Heart right ventricle (tissue), 16 donors: ENCODE results near the gene PNRC2. TPM values are rescaled to one million over a fixed set of nuclear protein-coding genes. Genes with fewer than 3 reads are reported as not detected.

ENCODE experiments used
- ATAC-seq, 8 donors: fragments of 200-7000 bp; cut with Tn5 transposase; one replicate each; pipeline ENCODE4 v1.9.1; 2020; ENCODE audit warnings: mild to moderate bottlenecking in 8 of 8, moderate library complexity in 8 of 8, moderate number of reproducible peaks in 1 of 8
- DNase-seq, 2 donors: peaks; one replicate each; pipeline ENCODE4 v3.0.0-alpha.2; 2020
- H3K27ac ChIP-seq, 10 donors: fragments of 200-600 bp; sonication (generic) in 2 of 10; one replicate each; pipeline versions ENCODE4 v1.5.0 to v1.8.0; 2020 to 2022; ENCODE audit warnings: mild to moderate bottlenecking in 3 of 10
- H3K27me3 ChIP-seq, 7 donors: fragments of 200-600 bp; one replicate each; pipeline ENCODE4 v1.8.0; 2021 to 2022; ENCODE audit warnings: mild to moderate bottlenecking in 2 of 7
- H3K36me3 ChIP-seq, 9 donors: fragments of 200-600 bp; sonication (generic) in 1 of 9; one replicate each; pipeline versions ENCODE4 v1.5.0 to v1.8.0; 2020 to 2022; ENCODE audit warnings: mild to moderate bottlenecking in 2 of 9
- H3K4me1 ChIP-seq, 9 donors: fragments of 200-600 bp; sonication (generic) in 1 of 9; one replicate each; pipeline versions ENCODE4 v1.5.0 to v1.8.0; 2020 to 2022; ENCODE audit warnings: mild to moderate bottlenecking in 4 of 9
- H3K4me3 ChIP-seq, 10 donors: fragments of 200-600 bp; sonication (generic) in 2 of 10; one replicate each; pipeline versions ENCODE4 v1.5.0 to v1.8.0; 2020 to 2022; ENCODE audit warnings: mild to moderate bottlenecking in 7 of 10, moderate library complexity in 2 of 10
- H3K9me3 ChIP-seq, 11 donors: fragments of 200-600 bp in 10 of 11; sonication (generic) in 2 of 11; one replicate each; pipeline versions ENCODE4 v1.5.0 to v1.8.0; 2013 to 2022; ENCODE audit warnings: mild to moderate bottlenecking in 2 of 11, control low read depth in 1 of 11, moderate library complexity in 1 of 11
- WGBS, 2 donors: extraction: QIAGEN DNeasy Blood & Tissue Kit; methylation state at CpG; one replicate each; pipeline ENCODE4 v1.1.7; 2013; ENCODE audit warnings: inconsistent platforms in 1 of 2; 5-methylcytosine and 5-hydroxymethylcytosine counted together
- intact Hi-C, 10 donors: fragments of 100-400 bp; cut with DNase I; formaldehyde crosslinking; loops; one replicate each; pipeline versions ENCODE4 v1.11.1 to v1.14.2; 2022
- polyA plus RNA-seq, 2 donors: library from polyadenylated mRNA; stranded (reverse); fragments of 200-250 nt; gene quantifications; one replicate each; pipeline ENCODE4 v1.2.3, GENCODE V29; 2013
- total RNA-seq, 10 donors: library from RNA; stranded (reverse); fragmentation: NEBNext Ultra II Directional in 3 of 10; extraction: Animal tissue kit (Norgen Biotek cat#: 25700) in 3 of 10; gene quantifications; one replicate each; pipeline versions ENCODE4 v1.2.1 to v1.2.4, GENCODE V29; 2021 to 2023
- TF ChIP-seq, protein P1 (sequence below), 9 donors: fragments of 200-600 bp; sonication (generic) in 2 of 9; IDR thresholded peaks; one replicate each; pipeline versions ENCODE4 v1.5.0 to v1.8.0; 2021 to 2022; ENCODE audit warnings: antibody characterized with exemption in 9 of 9, mild to moderate bottlenecking in 5 of 9, moderate library complexity in 1 of 9
- donor health status: Arrhythmogenic right ventricular cardiomyopathy.
- donor health status: ischemic (EF 13 %, LVEDD 7.1; RV severe dilation, severe dysfunction).
- donor health status: healthy with polysubstance abuse.
- donor health status: DM: no; HTN: yes; CAD: no.
- donor health status: DM: no; HTN: no; CAD: no.
- donor health status: ischemic (EF 25% LVEDD 6.9; RV normal size, moderate dysfunction).
- donor health status: ischemic (EF 25% LVEDD 5.7; RV mildly dilated, moderate dysfunction).
- donor health status: healthy.
- donor health status: DM: yes; HTN: yes; CAD: no.
- donor health status: Ischemic cardiomyopathy.
- donor health status: ischemic (EF 35%, LVEDD 5.7; RV mildly dilated, moderate dysfunction).
- donor health status: nonischemic (EF 11% LVEDD 7.7; RV severe dilation, severe dysfunction).
- donor health status: DM: yes; HTN: yes; CAD: no.
- donor health status: PGD.
- donor health status: ischemic (EF 29% LVEDD 5.4; RV normal size, mild dysfunction).
- donor health status: nonischemic (EF 23%, LVEDD 6.1; RV moderate dilation, normal function).

Gene PNRC2
- total and polyA plus RNA-seq, 12 donors: 58.4 to 129 (median 83.2) TPM

DNA sequence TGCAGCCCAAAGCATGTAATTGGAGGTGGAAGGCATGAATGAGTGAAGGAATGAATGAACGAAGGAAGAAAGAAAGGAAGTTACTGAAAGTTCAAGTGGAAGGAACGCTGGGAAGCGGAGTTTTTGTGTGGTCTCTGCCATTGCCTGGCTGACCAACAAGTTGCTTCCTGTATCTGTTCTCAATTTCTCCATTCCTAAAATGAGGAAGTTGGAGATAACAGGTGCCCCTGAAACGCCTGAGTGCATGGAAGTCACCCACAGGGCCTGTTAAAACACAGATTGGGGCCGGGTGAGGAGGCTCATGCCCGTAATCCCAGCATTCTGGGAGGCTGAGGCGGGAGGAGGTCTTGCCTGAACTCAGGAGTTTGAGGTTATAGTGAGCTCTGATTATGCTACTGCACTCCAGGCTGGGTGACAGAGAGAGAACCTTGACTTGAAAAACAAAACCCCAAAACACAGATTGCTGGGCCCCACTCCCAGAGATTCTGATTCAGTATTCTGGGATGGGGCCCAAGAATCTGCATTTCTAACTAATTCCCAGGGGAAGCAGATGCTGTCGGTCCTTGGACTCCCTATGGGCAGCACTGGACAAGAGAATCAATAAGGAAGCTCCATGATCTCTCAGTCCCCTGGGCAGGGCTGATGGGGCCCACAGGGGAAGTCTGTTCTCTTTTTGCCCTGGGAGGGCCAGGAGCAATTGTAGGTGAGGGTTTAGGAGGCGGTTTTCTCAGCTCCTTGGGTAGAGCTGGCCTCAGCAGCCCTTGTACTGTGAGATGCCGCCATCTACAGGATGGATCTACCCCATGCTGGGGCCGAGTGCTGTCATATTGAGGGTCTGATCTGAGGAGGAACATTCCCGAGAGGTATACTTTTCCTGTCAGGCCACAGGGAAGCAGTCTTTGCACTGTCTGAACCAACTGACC, 43.2 kb upstream of the PNRC2 start:
- Histone ChIP-seq H3K27me3 (no peaks in the 10 kb centered on the region), H3K4me3 (no peak overlapping the region), H3K4me1 (peaks cover 0 to 33% (median 8%) of the 10 kb centered on the region in 9 donors), H3K27ac (peak overlapping the region in 3 of 10 donors; percentile 6 to 27 (median 16)), H3K9me3 (no peaks in the 10 kb centered on the region), H3K36me3 (no peaks in the 10 kb centered on the region)
- 47 to 49% methylated on average over 12 of the region's 12 CpGs for WGBS, 2 donors
- DNase-seq (peak; percentile 51 to 56), ATAC-seq (peak; percentile 73 to 86 (median 80))
- TF ChIP-seq, protein P1, sequence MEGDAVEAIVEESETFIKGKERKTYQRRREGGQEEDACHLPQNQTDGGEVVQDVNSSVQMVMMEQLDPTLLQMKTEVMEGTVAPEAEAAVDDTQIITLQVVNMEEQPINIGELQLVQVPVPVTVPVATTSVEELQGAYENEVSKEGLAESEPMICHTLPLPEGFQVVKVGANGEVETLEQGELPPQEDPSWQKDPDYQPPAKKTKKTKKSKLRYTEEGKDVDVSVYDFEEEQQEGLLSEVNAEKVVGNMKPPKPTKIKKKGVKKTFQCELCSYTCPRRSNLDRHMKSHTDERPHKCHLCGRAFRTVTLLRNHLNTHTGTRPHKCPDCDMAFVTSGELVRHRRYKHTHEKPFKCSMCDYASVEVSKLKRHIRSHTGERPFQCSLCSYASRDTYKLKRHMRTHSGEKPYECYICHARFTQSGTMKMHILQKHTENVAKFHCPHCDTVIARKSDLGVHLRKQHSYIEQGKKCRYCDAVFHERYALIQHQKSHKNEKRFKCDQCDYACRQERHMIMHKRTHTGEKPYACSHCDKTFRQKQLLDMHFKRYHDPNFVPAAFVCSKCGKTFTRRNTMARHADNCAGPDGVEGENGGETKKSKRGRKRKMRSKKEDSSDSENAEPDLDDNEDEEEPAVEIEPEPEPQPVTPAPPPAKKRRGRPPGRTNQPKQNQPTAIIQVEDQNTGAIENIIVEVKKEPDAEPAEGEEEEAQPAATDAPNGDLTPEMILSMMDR (IDR thresholded peaks at IDR 0.05): peak; percentile 34 to 76 (median 64)
- intact Hi-C loops: loop anchor here in 6 of 10 donors (1.0 to 10.0 kb wide), 6 partner anchors 48 to 144 kb away; partner anchors contain the start of gene FUCA1 (in 2 of the 6)

DNA sequence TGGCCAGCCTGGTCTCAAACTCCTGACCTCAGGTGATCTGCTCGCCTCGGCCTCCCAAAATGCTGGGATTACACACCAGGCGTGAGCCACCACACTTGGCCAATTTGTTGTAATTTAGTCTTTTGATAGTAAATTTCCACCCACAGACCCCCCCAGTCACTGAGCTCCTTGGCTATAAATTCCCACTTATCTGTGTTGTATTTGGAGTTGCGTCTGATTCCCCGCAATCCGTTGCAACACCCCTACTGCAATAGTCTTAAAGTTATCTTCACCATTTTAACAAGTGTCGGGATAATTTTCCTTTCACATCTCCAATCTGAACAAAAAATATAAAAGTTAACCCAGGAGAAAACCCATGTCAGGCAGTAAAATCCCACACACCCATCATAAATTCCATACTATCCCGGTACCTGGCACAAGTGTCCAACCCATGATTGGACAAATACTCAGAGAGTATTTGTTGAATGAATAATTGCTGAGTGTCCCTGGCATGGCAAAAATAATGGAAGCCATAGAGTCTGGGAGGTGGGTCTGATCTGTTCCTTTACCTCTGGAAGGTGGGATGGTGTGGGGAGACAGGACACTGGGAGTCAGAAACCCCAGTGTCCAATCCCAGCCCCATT, 37.2 kb upstream of the PNRC2 start:
- no peak overlapping the region for H3K4me3 ChIP-seq
- peaks cover 0 to 24% (median 8%) of the 10 kb centered on the region in 9 donors for H3K4me1 ChIP-seq
- H3K27ac ChIP-seq: no peak overlapping the region
- TF ChIP-seq, protein P1 (IDR thresholded peaks at IDR 0.05): no peak
- DNase-seq: no peak
- no peaks in the 10 kb centered on the region for H3K36me3 ChIP-seq
- H3K27me3 ChIP-seq: no peaks in the 10 kb centered on the region
- intact Hi-C loops: no loop called here
- H3K9me3 ChIP-seq: no peaks in the 10 kb centered on the region
- ATAC-seq: no peak
- 61 to 70% methylated on average over 8 of the region's 8 CpGs for WGBS, 2 donors

DNA sequence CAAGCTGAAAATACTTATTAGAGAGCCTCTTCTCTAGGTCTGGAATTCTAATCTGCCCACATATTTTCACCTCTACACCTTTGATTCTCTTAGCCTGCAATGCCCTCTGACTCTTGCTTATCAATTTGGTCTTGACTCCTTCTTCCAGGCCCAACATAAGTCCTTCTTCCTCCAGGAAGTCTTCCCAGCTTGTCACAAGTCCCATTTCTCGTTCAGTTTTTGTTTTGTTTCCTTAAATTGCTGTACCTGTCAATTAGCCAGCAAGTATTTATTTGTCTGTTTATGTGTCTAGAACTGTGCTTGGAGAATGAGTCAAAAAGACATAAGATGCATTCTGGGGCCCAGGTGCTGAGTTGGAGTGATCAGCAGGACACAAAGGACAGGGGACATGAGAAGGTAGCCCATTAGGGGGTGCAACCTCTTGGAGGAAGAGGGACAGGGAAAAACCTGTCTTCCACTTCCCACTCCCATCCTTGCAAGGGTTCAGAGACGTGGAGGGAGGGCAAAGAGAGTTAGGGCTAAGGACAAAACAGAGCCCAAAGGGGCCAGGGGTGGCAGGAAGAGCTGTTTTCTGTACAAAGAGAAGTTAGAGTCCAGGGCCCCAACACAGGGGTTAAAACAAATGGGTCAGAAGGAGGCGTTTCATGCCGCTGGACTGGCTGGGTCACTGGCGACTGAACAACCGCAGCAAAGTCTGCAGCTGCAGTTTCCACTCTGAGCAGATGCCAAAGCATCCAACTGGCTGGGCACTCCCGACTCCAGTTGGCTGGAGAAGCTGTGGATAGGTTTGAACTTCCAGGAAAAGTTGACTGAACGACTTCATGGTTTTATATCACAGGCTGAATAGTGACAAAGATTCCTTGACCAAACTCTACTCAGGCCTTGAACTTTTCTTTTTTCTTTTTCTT, 35.8 kb upstream of the PNRC2 start:
- H3K27ac ChIP-seq: peak overlapping the region in 3 of 10 donors; percentile 30 to 43 (median 34)
- DNase-seq (peak in 1 of 2 donors; percentile 33), ATAC-seq (peak in 1 of 8 donors; percentile 20)
- WGBS, 2 donors: 27 to 31% methylated on average over 8 of the region's 8 CpGs
- no peak overlapping the region for H3K4me3 ChIP-seq
- TF ChIP-seq, protein P1 (IDR thresholded peaks at IDR 0.05): no peak
- no peaks in the 10 kb centered on the region for H3K27me3 ChIP-seq
- H3K36me3 ChIP-seq: no peaks in the 10 kb centered on the region
- peaks cover 0 to 24% (median 8%) of the 10 kb centered on the region in 9 donors for H3K4me1 ChIP-seq
- no peaks in the 10 kb centered on the region for H3K9me3 ChIP-seq
- intact Hi-C loops: no loop called here

DNA sequence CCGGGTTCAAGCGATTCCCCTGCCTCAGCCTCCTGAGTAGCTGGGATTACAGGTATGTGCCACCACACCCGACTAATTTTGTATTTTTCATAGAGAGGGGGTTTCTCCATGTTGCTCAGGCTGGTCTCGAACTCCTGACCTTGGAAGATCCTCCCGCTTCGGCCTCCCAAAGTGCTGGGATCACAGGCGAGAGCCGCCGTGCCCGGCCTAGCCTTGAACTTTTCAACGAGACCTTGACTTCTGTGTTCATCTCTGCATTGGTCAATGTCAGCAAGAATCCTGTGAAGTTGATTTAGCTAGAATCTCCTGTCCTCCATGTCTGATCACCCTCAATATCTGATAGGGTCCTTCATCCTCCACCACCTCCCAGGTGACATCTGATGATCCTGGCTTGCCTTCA, 35.0 kb upstream of the PNRC2 start:
- WGBS, 2 donors: 92 to 98% methylated on average over 11 of the region's 11 CpGs
- H3K27ac ChIP-seq: no peak overlapping the region
- TF ChIP-seq, protein P1 (IDR thresholded peaks at IDR 0.05): no peak
- ATAC-seq (no peak), DNase-seq (no peak)
- H3K4me3 ChIP-seq: no peak overlapping the region
- H3K4me1 ChIP-seq: peaks cover 0 to 24% (median 7%) of the 10 kb centered on the region in 9 donors
- intact Hi-C loops: no loop called here
- H3K9me3 ChIP-seq: no peaks in the 10 kb centered on the region
- no peaks in the 10 kb centered on the region for H3K36me3 ChIP-seq
- H3K27me3 ChIP-seq: no peaks in the 10 kb centered on the region
